Astrocyte (in vitro differentiated cells and primary cell): Measurements from ENCODE around the gene LYL1. TPM values are rescaled to one million over a fixed set of nuclear protein-coding genes. Genes with fewer than 3 reads are reported as not detected.
A peak's percentile ranks its signal among the peaks of the same experiment; 100 is the strongest.

Source experiments
- DNase-seq: peaks from one replicate; pipeline ENCODE4 v3.0.0-alpha.2; 2010; ENCODE audit warnings: low read depth
- FAIRE-seq: peaks from 2 replicates; lab custom pipeline; 2011; peaks lifted over from hg19 to GRCh38; lab: Jason Lieb, UNC
- H2AFZ ChIP-seq: 2 replicates; pipeline ENCODE4 v1.6.0; 2012; ENCODE audit warnings: low read depth, low read length, inconsistent platforms
- H3K27ac ChIP-seq: 2 replicates; pipeline ENCODE4 v1.5.1; 2011; ENCODE audit warnings: low read depth, low read length, inconsistent platforms
- H3K27me3 ChIP-seq: 2 replicates; pipeline ENCODE4 v1.6.0; 2011; ENCODE audit warnings: low read length, inconsistent platforms; ENCODE audit not compliant: insufficient read depth
- H3K36me3 ChIP-seq: 2 replicates; pipeline ENCODE4 v1.5.1; 2011; ENCODE audit warnings: low read length, inconsistent platforms; ENCODE audit not compliant: insufficient read depth
- H3K4me1 ChIP-seq: 2 replicates; pipeline ENCODE4 v1.5.1; 2011; ENCODE audit warnings: low read length, inconsistent platforms; ENCODE audit not compliant: insufficient read depth
- H3K4me2 ChIP-seq: 2 replicates; pipeline ENCODE4 v1.6.0; 2012; ENCODE audit warnings: low read length, inconsistent platforms
- H3K4me3 ChIP-seq: 2 replicates; pipeline ENCODE4 v1.5.1; 2011; ENCODE audit warnings: low read depth, mild to moderate bottlenecking, low read length, inconsistent platforms; ENCODE audit not compliant: insufficient read depth
- H3K79me2 ChIP-seq: 2 replicates; pipeline ENCODE4 v1.6.0; 2012; ENCODE audit warnings: mild to moderate bottlenecking, low read length, inconsistent platforms; ENCODE audit not compliant: insufficient read depth
- H3K9ac ChIP-seq: 2 replicates; pipeline ENCODE4 v1.6.0; 2012; ENCODE audit warnings: mild to moderate bottlenecking, low read length, inconsistent platforms
- H3K9me3 ChIP-seq: 2 replicates; pipeline ENCODE4 v1.5.1; 2012; ENCODE audit warnings: low read depth, mild to moderate bottlenecking, low read length, inconsistent platforms; ENCODE audit not compliant: insufficient read depth
- H4K20me1 ChIP-seq: 2 replicates; pipeline ENCODE4 v1.6.0; 2012; ENCODE audit warnings: low read length, inconsistent platforms; ENCODE audit not compliant: insufficient read depth
- H3K27ac Mint-ChIP-seq: one replicate; pipeline ENCODE4 v1.8.0; 2021; ENCODE audit warnings: mild to moderate bottlenecking, mixed read lengths; ENCODE audit not compliant: unreplicated experiment
- H3K27me3 Mint-ChIP-seq: one replicate; pipeline ENCODE4 v1.8.0; 2021; ENCODE audit warnings: low read depth, mixed read lengths; ENCODE audit not compliant: unreplicated experiment
- H3K36me3 Mint-ChIP-seq: one replicate; pipeline ENCODE4 v1.8.0; 2021; ENCODE audit warnings: low read depth, mixed read lengths; ENCODE audit not compliant: unreplicated experiment
- H3K4me1 Mint-ChIP-seq: one replicate; pipeline ENCODE4 v1.8.0; 2021; ENCODE audit warnings: low read depth, mixed read lengths; ENCODE audit not compliant: unreplicated experiment
- H3K4me3 Mint-ChIP-seq: one replicate; pipeline ENCODE4 v1.8.0; 2021; ENCODE audit warnings: mild to moderate bottlenecking, moderate library complexity, mixed read lengths; ENCODE audit not compliant: unreplicated experiment
- H3K9me3 Mint-ChIP-seq: one replicate; pipeline ENCODE4 v1.8.0; 2021; ENCODE audit warnings: mild to moderate bottlenecking, mixed read lengths; ENCODE audit not compliant: unreplicated experiment
- EZH2 ChIP-seq: IDR thresholded peaks from 2 replicates; pipeline ENCODE4 v1.6.1; 2012; ENCODE audit warnings: mild to moderate bottlenecking, low read length, inconsistent platforms; ENCODE audit not compliant: insufficient read depth
- total RNA-seq: library from RNA; stranded (reverse); gene quantifications from 2 replicates; pipeline ENCODE4 v1.2.1, GENCODE V29; 2021
- TF ChIP-seq, protein P1 (sequence below): IDR thresholded peaks from 2 replicates; pipeline ENCODE4 v1.5.1; 2011; ENCODE audit warnings: low read depth, mild to moderate bottlenecking, inconsistent platforms, low read length, moderate library complexity; ENCODE audit not compliant: insufficient read depth

LYL1 gene
- total RNA-seq, 1 donor from 2014 or later, result 0.27 TPM

DNA sequence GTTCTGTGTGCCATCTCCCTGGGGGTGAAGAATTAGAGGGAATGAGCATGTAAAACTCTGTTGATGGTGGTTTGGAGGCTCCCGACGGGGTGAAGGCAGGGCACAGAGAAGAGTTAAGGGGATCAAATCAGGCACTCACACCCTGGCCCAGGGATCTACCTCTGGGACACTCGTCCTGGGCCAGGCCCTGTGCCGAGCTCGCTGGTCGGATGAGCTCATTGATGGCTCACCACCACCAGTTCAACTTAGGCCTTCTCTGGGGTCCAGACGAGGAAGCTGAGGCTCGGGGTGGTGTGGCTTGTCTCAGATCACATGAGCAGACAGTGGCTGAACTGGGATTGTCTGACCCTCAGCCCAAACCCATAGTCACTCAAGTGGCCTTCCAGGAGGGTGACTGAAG is 17.0 kb upstream of the LYL1 start:
- Mint-ChIP-seq H3K36me3 (peaks cover 5% of the 10 kb centered on the region), H3K27me3 (no peaks in the 10 kb centered on the region), H3K4me3 (peak overlapping the region; percentile 89), H3K9me3 (no peaks in the 10 kb centered on the region), H3K4me1 (peaks cover 48% of the 10 kb centered on the region), H3K27ac (peak overlapping the region; percentile 24)
- FAIRE-seq (no peak), DNase-seq (no peak)
- peak overlapping the region; percentile 92 for H3K4me2 ChIP-seq
- H4K20me1 ChIP-seq, result peaks cover 59% of the 10 kb centered on the region
- H3K9ac ChIP-seq, result peak overlapping the region; percentile 95
- H3K36me3 ChIP-seq, result peaks cover 3% of the 10 kb centered on the region
- peaks cover 85% of the 10 kb centered on the region for H3K79me2 ChIP-seq
- H3K4me3 ChIP-seq, result peak overlapping the region; percentile 78
- H3K27ac ChIP-seq, result peak overlapping the region; percentile 88
- H3K9me3 ChIP-seq, result no peaks in the 10 kb centered on the region
- no peak overlapping the region for H2AFZ ChIP-seq
- H3K4me1 ChIP-seq, result peaks cover 62% of the 10 kb centered on the region
- TF ChIP-seq EZH2, result no peak
- TF ChIP-seq, protein P1, sequence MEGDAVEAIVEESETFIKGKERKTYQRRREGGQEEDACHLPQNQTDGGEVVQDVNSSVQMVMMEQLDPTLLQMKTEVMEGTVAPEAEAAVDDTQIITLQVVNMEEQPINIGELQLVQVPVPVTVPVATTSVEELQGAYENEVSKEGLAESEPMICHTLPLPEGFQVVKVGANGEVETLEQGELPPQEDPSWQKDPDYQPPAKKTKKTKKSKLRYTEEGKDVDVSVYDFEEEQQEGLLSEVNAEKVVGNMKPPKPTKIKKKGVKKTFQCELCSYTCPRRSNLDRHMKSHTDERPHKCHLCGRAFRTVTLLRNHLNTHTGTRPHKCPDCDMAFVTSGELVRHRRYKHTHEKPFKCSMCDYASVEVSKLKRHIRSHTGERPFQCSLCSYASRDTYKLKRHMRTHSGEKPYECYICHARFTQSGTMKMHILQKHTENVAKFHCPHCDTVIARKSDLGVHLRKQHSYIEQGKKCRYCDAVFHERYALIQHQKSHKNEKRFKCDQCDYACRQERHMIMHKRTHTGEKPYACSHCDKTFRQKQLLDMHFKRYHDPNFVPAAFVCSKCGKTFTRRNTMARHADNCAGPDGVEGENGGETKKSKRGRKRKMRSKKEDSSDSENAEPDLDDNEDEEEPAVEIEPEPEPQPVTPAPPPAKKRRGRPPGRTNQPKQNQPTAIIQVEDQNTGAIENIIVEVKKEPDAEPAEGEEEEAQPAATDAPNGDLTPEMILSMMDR, result no peak
- no peaks in the 10 kb centered on the region for H3K27me3 ChIP-seq

GRCh38 chr19:13118424-13119193 is 16.0 kb upstream of the LYL1 start:
- peak overlapping the region; percentile 95 for H3K9ac ChIP-seq
- no peak for TF ChIP-seq EZH2
- TF ChIP-seq, protein P1, result no peak
- Mint-ChIP-seq H3K27ac (no peak overlapping the region), H3K9me3 (no peaks in the 10 kb centered on the region), H3K4me1 (peaks cover 48% of the 10 kb centered on the region), H3K27me3 (no peaks in the 10 kb centered on the region), H3K36me3 (peaks cover 5% of the 10 kb centered on the region), H3K4me3 (peak overlapping the region; percentile 89)
- H3K79me2 ChIP-seq, result peaks cover 76% of the 10 kb centered on the region
- H3K4me1 ChIP-seq, result peaks cover 61% of the 10 kb centered on the region
- H4K20me1 ChIP-seq, result peaks cover 49% of the 10 kb centered on the region
- no peak overlapping the region for H2AFZ ChIP-seq
- no peaks in the 10 kb centered on the region for H3K9me3 ChIP-seq
- peak overlapping the region; percentile 92 for H3K4me2 ChIP-seq
- H3K27ac ChIP-seq, result peak overlapping the region; percentile 88
- peak overlapping the region; percentile 78 for H3K4me3 ChIP-seq
- H3K27me3 ChIP-seq, result no peaks in the 10 kb centered on the region
- DNase-seq (peak; percentile 30), FAIRE-seq (no peak)
- peaks cover 3% of the 10 kb centered on the region for H3K36me3 ChIP-seq
